Pons (tissue), 1 donor: ENCODE data around the gene ADRB2.
"Not testable (repeated sequence)": the region's sequence is repeated elsewhere in the genome, so short reads cannot be mapped to it uniquely, and the experiment has no call there.

Experiments
- DNase-seq: peaks from one replicate; pipeline ENCODE4 v3.0.0-alpha.2; 2016; ENCODE audit warnings: low spot score

Gene ADRB2

DNA sequence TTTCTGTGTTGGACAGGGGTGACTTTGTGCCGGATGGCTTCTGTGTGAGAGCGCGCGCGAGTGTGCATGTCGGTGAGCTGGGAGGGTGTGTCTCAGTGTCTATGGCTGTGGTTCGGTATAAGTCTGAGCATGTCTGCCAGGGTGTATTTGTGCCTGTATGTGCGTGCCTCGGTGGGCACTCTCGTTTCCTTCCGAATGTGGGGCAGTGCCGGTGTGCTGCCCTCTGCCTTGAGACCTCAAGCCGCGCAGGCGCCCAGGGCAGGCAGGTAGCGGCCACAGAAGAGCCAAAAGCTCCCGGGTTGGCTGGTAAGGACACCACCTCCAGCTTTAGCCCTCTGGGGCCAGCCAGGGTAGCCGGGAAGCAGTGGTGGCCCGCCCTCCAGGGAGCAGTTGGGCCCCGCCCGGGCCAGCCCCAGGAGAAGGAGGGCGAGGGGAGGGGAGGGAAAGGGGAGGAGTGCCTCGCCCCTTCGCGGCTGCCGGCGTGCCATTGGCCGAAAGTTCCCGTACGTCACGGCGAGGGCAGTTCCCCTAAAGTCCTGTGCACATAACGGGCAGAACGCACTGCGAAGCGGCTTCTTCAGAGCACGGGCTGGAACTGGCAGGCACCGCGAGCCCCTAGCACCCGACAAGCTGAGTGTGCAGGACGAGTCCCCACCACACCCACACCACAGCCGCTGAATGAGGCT, at the start of gene ADRB2:
Gene ADRB2 (plus strand): TSS at position 559 of the 686 bp plus-strand sequence. CDS start 221 bp downstream, outside the sequence.
- peak; percentile 89 for DNase-seq

DNA sequence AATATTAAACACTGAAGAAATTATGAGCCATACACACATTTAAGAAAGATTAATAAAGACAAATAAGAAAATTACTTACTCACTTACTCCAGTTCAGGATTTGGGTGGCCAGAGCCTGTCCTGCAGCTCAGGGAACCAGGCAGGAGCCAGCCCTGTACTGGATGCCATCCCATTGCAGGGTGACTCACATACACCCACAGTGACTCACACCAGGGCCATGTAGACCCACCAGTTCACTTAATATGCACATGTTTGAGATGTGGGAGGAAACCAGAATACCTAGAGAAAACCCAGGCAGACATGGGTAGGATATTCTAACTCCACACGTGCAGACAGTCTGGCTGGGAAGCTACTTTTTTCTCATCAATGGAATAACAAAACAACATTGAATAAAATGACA, 49.6 kb upstream of the ADRB2 start:
- no peak for DNase-seq

DNA sequence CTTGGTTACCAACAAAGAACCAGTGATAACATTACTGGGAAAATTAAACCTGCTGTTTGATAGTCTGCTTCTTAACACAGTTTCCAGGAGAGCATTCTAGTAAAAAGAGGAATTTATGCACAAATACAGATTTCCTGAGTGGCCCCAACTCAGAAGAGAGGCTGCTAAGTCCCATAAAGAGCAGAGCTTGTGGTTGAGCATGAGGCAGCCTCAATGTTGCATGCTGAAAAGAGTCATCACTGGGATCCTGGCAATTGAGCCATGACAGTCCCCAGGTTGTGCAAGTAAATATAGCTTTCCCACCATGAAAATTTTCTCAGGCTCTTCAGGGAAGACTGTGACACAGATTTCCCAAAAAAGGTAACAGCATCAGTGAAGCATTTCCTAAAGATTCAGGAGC, 47.5 kb upstream of the ADRB2 start:
- no peak for DNase-seq

DNA sequence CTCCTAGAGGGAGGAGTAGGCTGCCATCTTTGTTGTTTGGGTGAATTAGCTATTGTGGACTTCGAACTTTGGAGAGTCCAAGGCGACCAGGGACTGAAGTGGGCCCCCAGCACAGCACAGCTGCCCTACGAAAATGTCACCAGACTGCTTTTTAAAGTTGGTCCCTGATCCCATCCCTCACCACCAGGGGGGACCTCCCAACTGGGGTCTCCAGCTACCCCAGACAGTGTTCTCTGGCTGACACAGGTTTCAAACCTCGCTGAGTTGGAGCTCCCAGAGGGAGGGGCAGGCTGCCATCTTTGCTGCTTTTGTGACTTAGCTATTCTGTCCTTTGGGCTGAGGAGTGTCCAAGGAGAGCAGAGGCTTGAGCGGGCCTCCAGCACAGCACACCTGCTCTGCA, 45.7 kb upstream of the ADRB2 start:
- DNase-seq: no peak

DNA sequence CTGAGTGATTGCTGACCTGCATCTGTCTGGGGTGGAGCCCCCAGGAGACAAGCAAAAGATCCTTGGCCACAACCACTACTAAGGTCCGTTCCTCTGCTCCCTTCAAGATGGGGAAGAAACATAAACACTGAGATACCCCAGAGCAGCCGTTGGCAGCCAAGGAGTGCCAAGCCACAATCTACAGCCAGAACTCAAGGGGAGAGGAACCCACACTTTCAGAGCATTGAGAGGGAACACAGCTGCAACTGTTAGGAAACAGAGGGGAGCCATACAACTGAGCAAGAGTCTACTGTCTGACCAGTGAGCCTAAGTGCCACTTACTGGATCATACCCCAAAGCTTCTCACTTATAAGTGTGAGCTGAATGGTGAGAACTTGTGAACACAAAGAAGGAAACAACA, 44.6 kb upstream of the ADRB2 start:
- DNase-seq: no peak

DNA sequence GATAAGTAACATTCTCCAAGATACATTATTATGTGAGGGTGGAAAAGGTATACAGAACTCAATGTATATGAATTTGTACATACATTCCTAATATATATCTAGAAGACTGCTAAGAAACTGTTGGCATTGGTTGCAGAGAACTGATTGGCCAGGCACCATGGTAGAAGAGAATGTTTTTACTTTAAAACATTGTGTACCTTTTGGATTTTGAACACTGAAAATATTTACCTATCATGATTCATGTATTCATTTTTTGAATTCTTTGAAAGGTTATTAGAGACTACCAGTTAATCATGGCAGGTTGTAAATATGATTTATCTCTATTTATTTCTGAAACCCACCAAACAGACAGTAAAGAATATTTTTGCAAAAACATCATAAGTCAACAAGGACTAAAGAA, 41.2 kb upstream of the ADRB2 start:
- DNase-seq: no peak

DNA sequence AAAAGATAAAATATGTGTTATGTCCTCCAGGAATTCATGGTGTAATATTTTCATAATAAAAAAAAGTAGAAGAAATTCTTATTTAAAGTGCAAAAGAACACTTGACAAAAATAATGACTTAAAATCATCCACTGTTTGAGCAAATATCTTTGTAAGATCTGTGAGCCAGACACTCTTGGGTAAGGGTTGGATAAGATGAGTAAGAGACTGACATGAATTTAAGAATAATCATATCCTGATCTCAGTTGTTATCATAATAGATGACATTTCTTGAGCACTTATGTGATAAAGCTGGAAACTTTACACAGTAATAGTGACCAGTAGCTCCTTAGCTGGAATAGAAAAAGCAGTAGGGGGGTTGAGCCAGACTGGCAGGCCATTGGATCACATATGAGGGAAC, 40.0 kb upstream of the ADRB2 start:
- no peak for DNase-seq

DNA sequence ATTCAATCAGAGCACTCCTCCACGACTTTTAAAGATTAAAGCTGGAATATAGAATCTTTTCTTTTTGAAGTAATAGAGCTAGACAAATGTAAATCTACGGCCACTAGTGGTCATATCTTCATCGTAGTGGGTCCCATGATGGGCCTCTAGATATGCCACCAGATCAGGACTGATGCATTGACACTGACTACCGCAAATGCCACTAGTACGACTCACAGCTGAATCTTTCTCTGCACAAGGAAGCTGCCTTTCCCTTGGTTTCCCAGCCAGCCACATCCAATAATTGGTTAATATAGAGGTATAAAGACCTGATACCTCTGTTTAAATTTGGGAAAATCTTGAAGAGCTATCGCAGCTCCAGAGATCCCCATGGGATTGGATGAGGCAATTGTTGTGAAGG, 37.8 kb upstream of the ADRB2 start:
- DNase-seq: no peak

DNA sequence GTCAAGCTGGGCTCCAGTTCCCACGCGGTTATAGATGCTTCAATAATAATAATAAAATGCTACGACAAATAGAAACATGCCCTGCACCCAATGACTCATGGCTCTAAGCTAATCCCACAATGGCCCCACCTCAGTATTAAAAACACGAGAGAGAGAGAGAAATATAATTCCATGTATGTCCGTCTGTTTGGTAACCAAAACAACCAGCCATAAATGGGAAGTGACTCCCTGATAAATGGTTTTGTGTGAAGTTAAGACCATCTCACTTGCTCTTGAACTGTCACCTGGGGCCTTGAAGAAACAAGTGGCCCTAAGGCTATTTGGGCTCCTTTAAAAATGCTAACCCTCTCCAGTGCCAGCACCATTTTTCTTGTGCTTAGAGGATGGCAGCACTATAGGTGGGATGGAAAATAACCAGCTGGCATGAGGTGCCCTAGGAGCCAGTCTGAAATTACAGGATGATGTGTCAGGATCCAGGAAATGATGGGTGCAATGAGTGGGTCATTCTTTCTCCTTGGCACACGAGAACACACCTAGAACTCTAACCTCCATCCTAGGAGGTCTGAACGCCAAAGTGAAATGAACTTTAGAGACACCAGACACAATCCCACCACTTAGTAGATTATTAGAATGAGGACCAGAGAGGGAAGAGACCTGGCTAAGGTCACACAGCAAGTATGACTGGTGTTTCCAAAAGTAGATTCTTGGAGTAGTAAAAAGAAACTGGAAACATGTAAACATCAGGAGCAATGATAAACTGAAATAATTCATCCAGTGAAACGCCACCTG, 35.7 kb upstream of the ADRB2 start:
- no peak for DNase-seq

DNA sequence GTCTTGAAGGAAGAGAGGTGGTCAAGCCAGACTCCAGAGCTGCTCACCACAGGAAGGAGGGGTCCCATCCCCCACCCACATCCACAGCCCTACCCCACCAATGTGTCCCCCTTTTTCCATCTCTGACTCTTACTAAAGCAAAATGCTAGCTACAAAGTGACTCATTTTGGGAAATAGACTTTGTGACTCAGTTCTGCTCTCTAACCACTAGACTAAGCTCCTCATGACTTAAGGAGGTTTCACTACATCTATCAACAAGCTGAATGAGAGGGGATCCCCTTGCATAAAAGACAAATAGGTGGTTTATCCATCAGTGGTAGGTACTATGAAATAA, 35.1 kb upstream of the ADRB2 start:
- DNase-seq: no peak

DNA sequence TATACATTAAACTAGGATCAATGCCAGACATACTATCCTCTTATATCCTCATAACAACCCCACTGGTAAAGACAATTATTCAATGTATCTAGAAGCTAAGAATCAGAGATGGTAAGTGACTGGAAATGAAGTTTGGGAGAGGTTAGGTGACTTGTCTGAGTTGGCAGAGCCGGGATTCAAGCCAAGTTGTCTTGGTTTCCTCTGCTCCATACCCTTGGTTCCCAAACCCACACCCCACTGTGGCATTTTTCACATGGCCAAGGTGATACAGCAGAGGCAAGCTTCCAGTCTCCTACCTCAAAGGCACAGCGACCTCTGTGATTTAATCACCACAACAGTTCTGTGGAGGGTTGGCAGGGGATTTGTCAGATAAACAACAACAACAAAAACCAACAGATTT, 34.7 kb upstream of the ADRB2 start:
- no peak for DNase-seq

DNA sequence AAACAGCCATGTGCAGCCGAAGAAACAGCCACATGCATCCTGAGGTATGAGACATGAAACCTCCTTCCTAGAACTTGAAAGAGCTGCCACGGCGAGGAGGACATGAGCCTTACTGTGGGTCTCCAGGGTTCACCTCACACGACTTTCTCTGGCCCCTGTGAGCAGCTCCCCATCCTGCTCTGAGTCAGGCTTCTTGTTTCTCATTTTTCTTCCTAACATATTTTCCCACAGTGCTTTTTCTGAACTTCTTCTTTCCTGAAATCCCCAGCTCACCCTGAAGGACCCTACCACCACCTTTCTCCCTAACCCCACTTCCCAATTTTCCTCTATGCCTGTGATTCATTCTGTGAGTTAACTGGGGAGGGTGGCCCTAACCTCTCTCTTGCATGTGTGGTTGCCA, 33.7 kb upstream of the ADRB2 start:
- DNase-seq: no peak

DNA sequence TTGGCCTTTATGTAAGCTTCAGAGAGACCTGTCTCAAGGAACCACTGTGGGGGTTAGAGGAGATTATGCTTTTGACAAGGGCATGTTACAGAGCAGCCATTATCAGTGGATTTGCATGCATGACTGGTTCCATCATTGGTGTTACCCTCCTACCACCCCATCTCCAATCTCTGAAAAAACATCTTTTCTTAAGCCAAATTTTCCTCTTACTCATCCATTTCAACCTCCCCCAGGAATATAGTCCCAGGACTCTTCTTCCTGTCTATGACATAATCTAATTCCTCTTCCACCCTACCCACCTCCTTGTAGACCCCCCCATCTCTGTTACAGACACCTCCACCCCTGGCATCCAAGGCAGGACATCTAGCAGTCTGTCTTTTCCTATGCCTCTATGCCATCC, 33.1 kb upstream of the ADRB2 start:
- DNase-seq: no peak

DNA sequence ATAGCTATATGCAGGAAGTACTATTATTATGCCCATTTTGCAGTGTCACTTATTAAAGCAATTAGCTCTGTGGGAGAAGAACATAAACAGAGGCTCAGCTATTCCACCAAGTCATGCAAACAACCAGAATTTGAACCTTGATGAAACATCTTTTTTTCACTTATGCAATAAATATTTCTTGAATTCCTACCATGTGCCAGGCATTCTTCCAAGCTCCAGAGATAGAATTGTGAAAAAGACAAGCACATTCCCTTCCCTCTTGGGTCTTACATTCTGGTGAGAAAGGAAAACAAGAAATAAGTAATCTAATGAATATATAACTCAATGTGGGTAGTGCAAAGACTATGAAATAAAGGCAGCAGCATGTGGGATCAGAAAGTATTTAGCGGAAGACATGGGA, 32.1 kb upstream of the ADRB2 start:
- DNase-seq: no peak

DNA sequence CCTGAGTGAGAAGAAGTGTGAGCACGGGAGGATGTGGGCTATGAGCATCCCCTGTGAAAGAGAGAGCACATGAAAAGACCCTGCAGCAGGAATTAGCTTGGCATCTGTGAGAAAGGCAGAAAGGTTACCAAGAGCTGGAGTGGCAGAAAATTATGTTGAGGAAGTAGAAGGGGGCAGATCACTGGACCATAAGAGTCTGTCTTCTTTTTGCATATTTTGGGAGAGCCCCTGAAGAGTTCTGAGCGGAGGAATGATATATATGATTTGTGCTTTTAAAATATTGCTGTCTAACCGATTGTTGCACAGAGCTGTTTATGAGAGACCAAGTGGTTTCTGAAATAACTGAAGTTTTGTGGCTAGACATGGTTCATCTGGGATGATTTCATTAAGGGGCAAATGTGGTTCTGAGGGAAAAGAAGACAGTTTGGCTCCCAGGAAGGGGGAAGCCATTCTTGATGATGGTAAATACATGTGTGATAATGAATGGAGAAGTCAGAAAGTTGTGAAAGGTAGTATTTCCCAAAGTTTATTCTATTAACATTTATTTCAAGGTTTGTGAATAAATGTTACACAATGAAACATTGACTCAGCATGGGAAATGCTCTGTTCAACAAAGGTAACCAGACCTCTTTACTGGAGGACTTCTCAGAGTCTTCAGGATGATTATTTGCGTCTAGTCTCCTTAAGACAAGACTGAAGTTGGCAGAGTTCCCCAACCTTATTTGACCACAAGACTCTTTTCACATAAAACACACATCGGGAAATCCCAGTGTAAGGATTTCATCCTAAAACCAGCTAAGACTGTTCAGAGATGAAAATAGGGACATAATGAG, 31.5 kb upstream of the ADRB2 start:
- DNase-seq: no peak

DNA sequence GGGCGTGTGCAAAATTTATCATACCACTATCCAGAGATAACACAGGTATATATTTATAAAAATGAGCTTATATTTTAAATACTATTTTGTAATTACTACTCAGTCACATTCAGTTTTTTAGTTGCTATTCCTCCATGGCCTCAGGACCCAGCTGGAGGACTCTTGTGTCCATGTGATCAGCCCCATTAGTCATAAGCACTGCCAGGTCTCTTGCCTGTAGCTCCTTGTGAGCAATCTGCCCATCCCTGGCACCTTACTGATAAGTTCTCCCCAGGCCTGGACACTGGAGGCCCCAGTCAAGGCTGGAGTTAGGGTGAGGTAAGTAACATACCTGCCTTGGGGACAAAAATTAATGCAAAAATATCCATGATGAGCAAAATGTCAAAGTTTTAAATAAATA, 29.5 kb upstream of the ADRB2 start:
- no peak for DNase-seq

DNA sequence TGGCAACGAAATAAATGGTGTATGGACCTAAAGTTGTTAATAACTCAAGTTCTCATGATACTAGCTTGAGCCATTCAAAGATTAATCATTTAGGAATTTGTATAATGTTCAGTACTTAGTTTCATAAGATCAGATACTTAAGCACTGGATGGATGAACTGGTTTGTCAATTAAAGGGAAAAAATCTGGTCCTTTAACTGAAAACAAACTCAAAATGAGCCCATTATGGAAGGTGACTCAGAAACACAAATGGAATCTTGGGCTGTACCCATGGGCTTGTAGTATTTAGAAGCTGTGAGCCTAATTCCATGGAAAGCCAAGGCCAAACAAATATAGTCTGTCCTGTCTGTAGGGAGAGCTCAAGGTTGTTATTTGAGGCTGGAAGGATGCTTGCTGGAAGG, 27.6 kb upstream of the ADRB2 start:
- no peak for DNase-seq

DNA sequence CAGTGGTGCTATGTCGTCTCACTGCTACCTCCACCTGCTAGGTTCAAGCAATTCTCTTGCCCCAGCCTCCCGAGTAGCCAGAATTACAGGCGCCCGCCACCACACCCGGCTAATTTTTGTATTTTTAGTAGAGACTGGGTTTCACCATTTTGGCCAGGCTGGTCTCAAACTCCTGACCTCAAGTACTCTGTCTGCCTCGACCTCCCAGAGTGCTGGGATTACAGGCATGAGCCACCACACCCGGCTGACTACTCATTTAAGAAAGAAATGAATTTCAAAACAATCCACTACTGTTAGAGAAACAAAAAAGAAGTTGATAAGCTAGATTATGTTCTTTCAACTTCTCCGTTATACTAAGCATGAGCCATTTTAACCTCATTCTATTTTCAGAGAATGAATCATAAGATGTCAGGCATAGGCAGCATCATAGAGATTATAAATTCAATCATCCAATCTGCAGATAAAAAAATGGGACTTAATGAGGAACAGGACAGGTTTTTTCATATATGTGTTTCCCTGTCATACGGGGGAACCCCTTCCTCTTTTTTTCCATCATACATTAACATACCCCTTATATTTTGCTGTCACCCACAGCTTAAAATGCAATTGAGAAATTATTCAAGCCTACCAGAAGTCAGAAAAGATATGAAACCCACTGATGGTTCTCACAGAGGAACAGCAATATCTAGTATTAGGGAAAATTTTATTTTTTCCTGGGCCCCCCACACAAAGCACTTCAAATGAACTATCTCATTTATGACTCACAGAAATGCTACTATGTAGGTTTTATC, 26.5 kb upstream of the ADRB2 start:
- no peak for DNase-seq

DNA sequence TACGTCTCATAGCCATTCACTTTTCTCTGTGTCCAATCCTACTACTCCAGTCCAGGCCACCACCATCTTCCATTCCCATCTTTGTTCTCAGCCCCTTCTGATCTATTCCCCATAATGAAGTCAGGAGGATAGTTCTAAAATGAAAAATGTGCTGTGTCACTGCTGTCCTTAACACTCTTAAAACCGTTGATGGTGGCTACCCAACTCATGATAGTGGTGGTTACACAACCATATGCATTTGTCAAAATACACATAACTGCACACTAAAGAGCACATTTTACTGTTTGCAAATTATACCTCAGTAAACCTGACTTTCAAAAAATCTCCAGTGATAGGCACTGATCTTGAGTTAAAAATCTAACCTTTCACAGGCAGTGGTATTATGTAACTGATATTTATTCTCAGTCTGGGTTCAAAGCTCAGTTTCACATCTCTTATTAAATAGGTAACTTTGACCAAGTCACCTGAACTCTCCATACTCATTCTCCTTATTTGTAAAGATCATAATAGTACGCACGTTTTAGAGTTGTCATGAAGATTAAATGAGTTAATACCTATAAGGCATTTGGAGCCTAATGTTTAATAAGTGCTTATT, 24.6 kb upstream of the ADRB2 start:
- no peak for DNase-seq

DNA sequence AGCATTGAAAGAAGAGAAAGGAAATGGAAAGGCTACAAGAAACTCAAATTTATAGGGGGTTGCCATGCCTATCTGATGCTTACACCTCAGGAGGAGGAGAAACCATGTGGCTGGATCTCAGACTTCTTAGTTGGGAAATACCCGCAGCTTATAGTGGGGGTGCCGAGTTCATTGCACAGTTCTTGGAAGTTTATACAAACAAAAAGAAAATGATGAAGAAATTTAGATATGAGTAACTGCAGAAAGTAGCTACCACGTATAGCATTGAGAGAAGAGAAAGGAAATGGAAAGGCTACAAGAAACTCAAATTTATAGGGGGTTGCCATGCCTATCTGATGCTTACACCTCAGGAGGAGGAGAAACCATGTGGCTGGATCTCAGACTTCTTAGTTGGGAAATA, 23.0 kb upstream of the ADRB2 start:
- not testable (repeated sequence) for DNase-seq

DNA sequence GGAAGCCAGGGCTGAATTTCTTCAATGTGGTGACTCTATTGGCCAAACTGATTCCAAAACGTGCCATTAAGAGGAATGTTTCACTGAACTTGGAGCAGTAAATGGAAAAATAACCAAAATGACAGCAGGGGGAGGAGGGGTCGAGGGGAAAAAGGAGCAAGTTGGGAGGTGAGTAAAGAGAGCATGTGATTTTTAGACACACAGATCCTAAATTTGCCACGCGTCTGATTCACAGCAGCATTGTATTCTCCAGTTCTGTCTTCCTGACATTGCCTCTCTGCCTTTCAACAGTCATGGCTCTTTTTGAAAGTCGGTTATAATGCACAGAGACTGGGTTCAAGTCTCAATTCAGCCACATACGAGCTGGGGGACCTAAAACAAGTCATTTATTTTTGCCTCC, 22.0 kb upstream of the ADRB2 start:
- DNase-seq: no peak
